ENCODE results near the gene MISP3. TPM values are rescaled to one million over a fixed set of nuclear protein-coding genes. Genes with fewer than 3 reads are reported as not detected.

Gene MISP3
- total RNA-seq, 5 donors from 2014 or later (not counting 1 experiment from before 2014, with no cell fraction given), result 0.28 to 2.0 (median 1.1) TPM

- Histone ChIP-seq H3K9me3 (no peaks in the 10 kb centered on the region), H3K27me3 (replicated peaks in 1 of 2; ENCODE audit: control insufficient read depth in 2 of 2, extremely low read depth in 1 of 2, insufficient read depth in 2 of 2, low read length in 1 of 2) (peaks cover 0 to 21% of the 10 kb centered on the region in 2 experiments), H3K4me1 (ENCODE audit: control insufficient read depth in 1 of 2, extremely low read depth in 1 of 2, insufficient read depth in 2 of 2, low read length in 2 of 2) (no peaks in the 10 kb centered on the region), H3K27ac (ENCODE audit: low read length) (no peak overlapping the region), H3K36me3 (ENCODE audit: control insufficient read depth in 2 of 2, extremely low read depth in 1 of 2, insufficient read depth in 1 of 2, low read length in 1 of 2) (no peaks in the 10 kb centered on the region), H3K4me3 (ENCODE audit: control insufficient read depth in 1 of 2, extremely low read depth in 1 of 2, low read length in 1 of 2) (no peak overlapping the region)
- Mint-ChIP-seq H3K36me3 (no peaks in the 10 kb centered on the region), H3K4me3 (no peak overlapping the region), H3K27ac (no peak overlapping the region), H3K4me1 (peaks cover 0 to 2% (median 0%) of the 10 kb centered on the region in 3 donors), H3K27me3 (peaks cover 0 to 7% of the 10 kb centered on the region in 2 donors), H3K9me3 (no peaks in the 10 kb centered on the region)
- ATAC-seq (replicated peaks in 1 of 4), result peak in 1 of 4 experiments; percentile 14
- DNase-seq, result no peak
- ChIA-PET POLR2A (interaction anchor here in 1 of 2 donors (0.6 kb wide), 1 partner anchor 58 kb away, joined by 4 read pairs; no protein-coding TSS in a partner anchor), CTCF (interaction anchor here in 1 of 2 donors (0.6 kb wide), 1 partner anchor 200 kb away, joined by 11 read pairs; no protein-coding TSS in a partner anchor)
- 67% methylated on average over 1 of the region's 2 CpGs for WGBS (ENCODE audit: insufficient coverage)
Measured at GRCh38 chr19:14066134-14066533, 6.5 kb upstream of the MISP3 start.

DNA sequence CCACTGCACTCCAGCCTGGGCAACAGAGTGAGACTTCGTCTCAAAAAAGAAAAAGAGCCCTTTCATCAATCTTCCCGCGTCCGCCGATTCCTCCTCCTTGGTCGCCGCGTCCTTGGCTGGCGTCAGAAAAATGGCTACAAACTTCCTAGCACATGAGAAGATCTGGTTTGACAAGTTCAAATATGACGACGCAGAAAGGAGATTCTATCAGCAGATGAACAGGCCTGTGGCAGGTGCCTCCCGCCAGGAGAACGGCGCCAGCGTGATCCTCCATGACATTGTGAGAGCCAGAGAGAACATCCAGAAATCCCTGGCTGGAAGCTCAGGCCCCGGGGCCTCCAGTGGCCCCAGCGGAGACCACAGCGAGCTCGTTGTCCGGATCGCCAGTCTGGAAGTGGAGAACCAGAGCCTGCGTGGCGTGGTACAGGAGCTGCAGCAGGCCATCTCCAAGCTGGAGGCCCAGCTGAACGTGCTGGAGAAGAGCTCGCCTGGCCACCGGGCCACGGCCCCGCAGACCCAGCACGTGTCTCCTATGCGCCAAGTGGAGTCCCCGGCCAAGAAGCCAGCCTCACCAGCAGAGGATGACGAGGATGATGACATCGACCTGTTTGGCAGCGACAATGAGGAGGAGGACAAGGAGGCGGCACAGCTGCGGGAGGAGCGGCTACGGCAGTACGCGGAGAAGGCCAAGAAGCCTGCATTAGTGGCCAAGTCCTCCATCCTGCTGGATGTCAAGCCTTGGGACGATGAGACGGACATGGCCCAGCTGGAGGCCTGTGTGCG, 2.1 kb upstream of the MISP3 start:
- DNase-seq (no peak), ATAC-seq (replicated peaks in 1 of 4) (no peak)
- H3K36me3 ChIP-seq (ENCODE audit: control insufficient read depth in 2 of 2, extremely low read depth in 1 of 2, insufficient read depth in 1 of 2, low read length in 1 of 2), result no peaks in the 10 kb centered on the region
- 96% methylated on average over 39 of the region's 43 CpGs for WGBS (ENCODE audit: insufficient coverage)
- Mint-ChIP-seq H3K27me3 (no peaks in the 10 kb centered on the region), H3K27ac (no peak overlapping the region), H3K4me3 (peak overlapping the region in 2 of 3 donors; percentile 13 to 77), H3K9me3 (no peaks in the 10 kb centered on the region), H3K4me1 (peaks cover 9 to 22% (median 19%) of the 10 kb centered on the region in 3 donors), H3K36me3 (no peaks in the 10 kb centered on the region)
- H3K9me3 ChIP-seq, result no peaks in the 10 kb centered on the region
- CTCF ChIA-PET, result interaction anchor here in 1 of 2 donors (1.2 to 1.3 kb wide), 2 partner anchors 12 to 66 kb away, joined by 3 read pairs; partner anchors contain the start of gene ASF1B
- POLR2A ChIA-PET, result no interaction called here
- H3K4me1 ChIP-seq (ENCODE audit: control insufficient read depth in 1 of 2, extremely low read depth in 1 of 2, insufficient read depth in 2 of 2, low read length in 2 of 2), result peaks cover 17 to 36% of the 10 kb centered on the region in 2 experiments
- no peak overlapping the region for H3K27ac ChIP-seq (ENCODE audit: low read length)
- peaks cover 0 to 22% of the 10 kb centered on the region in 2 experiments for H3K27me3 ChIP-seq (replicated peaks in 1 of 2; ENCODE audit: control insufficient read depth in 2 of 2, extremely low read depth in 1 of 2, insufficient read depth in 2 of 2, low read length in 1 of 2)
- H3K4me3 ChIP-seq (ENCODE audit: control insufficient read depth in 1 of 2, extremely low read depth in 1 of 2, low read length in 1 of 2), result no peak overlapping the region

DNA sequence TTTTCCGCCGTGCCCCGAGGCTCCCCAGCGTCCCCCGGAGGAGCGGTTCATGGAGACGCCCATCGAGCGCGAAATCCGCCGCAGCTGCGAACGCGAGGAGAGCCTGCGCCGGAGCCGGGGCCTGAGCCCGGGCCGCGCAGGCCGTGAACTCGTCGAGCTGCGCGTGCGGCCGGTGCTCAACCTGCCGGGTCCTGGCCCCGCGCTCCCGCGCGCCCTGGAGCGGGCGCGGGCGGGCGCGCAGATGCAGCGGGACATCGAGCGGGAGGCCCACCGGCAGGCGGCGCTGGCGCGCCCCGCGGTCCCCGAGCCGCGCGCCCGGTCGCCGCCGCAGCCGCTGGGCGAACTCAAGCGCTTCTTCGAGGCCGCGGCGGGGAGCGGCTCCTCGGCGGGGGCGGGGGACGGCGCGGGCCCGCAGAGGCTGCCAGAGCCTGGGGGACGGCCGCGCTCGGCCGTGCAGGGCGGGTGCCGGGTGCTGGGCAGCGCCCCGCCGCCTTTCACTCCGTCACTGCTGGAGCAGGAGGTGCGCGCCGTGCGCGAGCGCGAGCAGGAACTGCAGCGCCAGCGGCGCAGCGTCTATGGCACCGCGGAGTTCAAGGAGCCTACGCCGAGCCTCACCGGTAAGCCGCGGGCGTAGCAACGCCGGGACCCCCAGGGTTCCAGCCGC, 807 bp downstream of the MISP3 start:
- Mint-ChIP-seq H3K4me3 (peak overlapping the region; percentile 88 to 97 (median 89)), H3K36me3 (no peaks in the 10 kb centered on the region), H3K9me3 (no peaks in the 10 kb centered on the region), H3K4me1 (peaks cover 9 to 22% (median 19%) of the 10 kb centered on the region in 3 donors), H3K27me3 (no peaks in the 10 kb centered on the region), H3K27ac (peak overlapping the region in 1 of 2 donors; percentile 86)
- H3K9me3 ChIP-seq, result no peaks in the 10 kb centered on the region
- peak overlapping the region; percentile 75 to 90 for H3K4me3 ChIP-seq (ENCODE audit: control insufficient read depth in 1 of 2, extremely low read depth in 1 of 2, low read length in 1 of 2)
- no peaks in the 10 kb centered on the region for H3K36me3 ChIP-seq (ENCODE audit: control insufficient read depth in 2 of 2, extremely low read depth in 1 of 2, insufficient read depth in 1 of 2, low read length in 1 of 2)
- under 1% methylated on average over 106 of the region's 106 CpGs for WGBS (ENCODE audit: insufficient coverage)
- peak; percentile 79 to 82 (median 80) for ATAC-seq (replicated peaks in 1 of 4)
- peaks cover 17 to 38% of the 10 kb centered on the region in 2 experiments for H3K4me1 ChIP-seq (ENCODE audit: control insufficient read depth in 1 of 2, extremely low read depth in 1 of 2, insufficient read depth in 2 of 2, low read length in 2 of 2)
- POLR2A ChIA-PET, result interaction anchor here in 1 of 2 donors (1.1 kb wide), 1 partner anchor 15 kb away, joined by 3 read pairs; no protein-coding TSS in a partner anchor
- peak overlapping the region; percentile 66 for H3K27ac ChIP-seq (ENCODE audit: low read length)
- CTCF ChIA-PET, result interaction anchor here in 1 of 2 donors (1.0 kb wide), 1 partner anchor 63 kb away, joined by 5 read pairs; the partner anchor contains the start of gene ASF1B
- DNase-seq, result peak; percentile 50 to 90 (median 71)
- peaks cover 0 to 17% of the 10 kb centered on the region in 2 experiments for H3K27me3 ChIP-seq (replicated peaks in 1 of 2; ENCODE audit: control insufficient read depth in 2 of 2, extremely low read depth in 1 of 2, insufficient read depth in 2 of 2, low read length in 1 of 2)

GRCh38 chr19:14073925-14074838, 1.6 kb downstream of the MISP3 start:
- Mint-ChIP-seq H3K4me3 (peak overlapping the region; percentile 88 to 97 (median 89)), H3K9me3 (no peaks in the 10 kb centered on the region), H3K27ac (peak overlapping the region; percentile 82 to 86), H3K27me3 (no peaks in the 10 kb centered on the region), H3K4me1 (peaks cover 9 to 22% (median 19%) of the 10 kb centered on the region in 3 donors), H3K36me3 (no peaks in the 10 kb centered on the region)
- Histone ChIP-seq H3K27me3 (replicated peaks in 1 of 2; ENCODE audit: control insufficient read depth in 2 of 2, extremely low read depth in 1 of 2, insufficient read depth in 2 of 2, low read length in 1 of 2) (peaks cover 0 to 15% of the 10 kb centered on the region in 2 experiments), H3K27ac (ENCODE audit: low read length) (peak overlapping the region; percentile 66), H3K4me1 (ENCODE audit: control insufficient read depth in 1 of 2, extremely low read depth in 1 of 2, insufficient read depth in 2 of 2, low read length in 2 of 2) (peaks cover 17 to 38% of the 10 kb centered on the region in 2 experiments), H3K36me3 (ENCODE audit: control insufficient read depth in 2 of 2, extremely low read depth in 1 of 2, insufficient read depth in 1 of 2, low read length in 1 of 2) (no peaks in the 10 kb centered on the region), H3K4me3 (ENCODE audit: control insufficient read depth in 1 of 2, extremely low read depth in 1 of 2, low read length in 1 of 2) (peak overlapping the region; percentile 75 to 90), H3K9me3 (no peaks in the 10 kb centered on the region)
- WGBS (ENCODE audit: insufficient coverage), result 3% methylated on average over 36 of the region's 44 CpGs
- ATAC-seq (replicated peaks in 1 of 4) (peak; percentile 3 to 23 (median 12)), DNase-seq (peak in 3 of 35 experiments; percentile 26 to 38 (median 37))
- ChIA-PET POLR2A (interaction anchor here in 1 of 2 donors (1.1 kb wide), 1 partner anchor 15 kb away, joined by 3 read pairs; no protein-coding TSS in a partner anchor), CTCF (interaction anchor here in 1 of 2 donors (1.0 kb wide), 1 partner anchor 63 kb away, joined by 5 read pairs; the partner anchor contains the start of gene ASF1B)

DNA sequence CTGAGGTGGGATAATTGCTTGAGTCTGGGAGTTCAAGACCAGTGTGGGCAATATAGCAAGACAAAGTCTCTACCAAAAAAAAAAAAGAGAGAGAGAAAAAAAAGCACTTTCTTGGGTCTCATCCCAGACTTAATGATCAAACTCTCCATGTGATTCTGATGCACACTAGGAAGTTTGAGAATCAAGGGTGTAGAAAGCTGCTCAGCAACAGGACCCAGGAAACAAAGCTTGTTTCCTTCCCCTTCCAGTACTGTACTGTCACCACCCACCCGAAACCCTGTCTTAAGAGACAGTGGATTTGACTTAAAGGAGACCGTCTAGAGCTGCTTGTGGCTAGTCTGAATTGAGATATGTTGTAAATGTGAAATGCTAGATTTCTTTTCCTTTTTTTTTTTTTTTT, 5.8 kb downstream of the MISP3 start:
- no peak overlapping the region for H3K27ac Mint-ChIP-seq

More for the DNA sequence above, 5.8 kb downstream of the MISP3 start:
- POLR2A ChIA-PET, result no interaction called here
- H3K27me3 ChIP-seq (replicated peaks in 1 of 2; ENCODE audit: control insufficient read depth in 2 of 2, extremely low read depth in 1 of 2, insufficient read depth in 2 of 2, low read length in 1 of 2), result no peaks in the 10 kb centered on the region
- H3K27ac ChIP-seq (ENCODE audit: low read length), result no peak overlapping the region
- no peaks in the 10 kb centered on the region for H3K9me3 Mint-ChIP-seq
- no peak overlapping the region for H3K4me3 Mint-ChIP-seq
- H3K9me3 ChIP-seq, result no peaks in the 10 kb centered on the region
- CTCF ChIA-PET, result interaction anchor here (0.6 to 1.3 kb wide), 5 partner anchors 17 to 553 kb away, joined by 3 to 7 read pairs (median 5); partner anchors contain the start of gene ASF1B (in 1 of the 2)
- no peaks in the 10 kb centered on the region for H3K36me3 ChIP-seq (ENCODE audit: control insufficient read depth in 2 of 2, extremely low read depth in 1 of 2, insufficient read depth in 1 of 2, low read length in 1 of 2)
- no peaks in the 10 kb centered on the region for H3K36me3 Mint-ChIP-seq
- DNase-seq, result no peak
- no peak overlapping the region for H3K4me3 ChIP-seq (ENCODE audit: control insufficient read depth in 1 of 2, extremely low read depth in 1 of 2, low read length in 1 of 2)
- peaks cover 24 to 41% of the 10 kb centered on the region in 2 experiments for H3K4me1 ChIP-seq (ENCODE audit: control insufficient read depth in 1 of 2, extremely low read depth in 1 of 2, insufficient read depth in 2 of 2, low read length in 2 of 2)
- WGBS (ENCODE audit: insufficient coverage), result no CpG with 5 or more reads among the region's 2 CpGs
- ATAC-seq (replicated peaks in 1 of 4), result no peak
- H3K27me3 Mint-ChIP-seq, result no peaks in the 10 kb centered on the region
- peaks cover 30 to 39% (median 36%) of the 10 kb centered on the region in 3 donors for H3K4me1 Mint-ChIP-seq
